Middle frontal gyrus (tissue), 1 donor: ENCODE results near the gene CPO.

Experiments
- DNase-seq: peaks from one replicate; pipeline ENCODE4 v3.0.0-alpha.2; 2015; ENCODE audit warnings: low spot score; ENCODE audit errors: extremely low spot score

The CPO gene

DNA sequence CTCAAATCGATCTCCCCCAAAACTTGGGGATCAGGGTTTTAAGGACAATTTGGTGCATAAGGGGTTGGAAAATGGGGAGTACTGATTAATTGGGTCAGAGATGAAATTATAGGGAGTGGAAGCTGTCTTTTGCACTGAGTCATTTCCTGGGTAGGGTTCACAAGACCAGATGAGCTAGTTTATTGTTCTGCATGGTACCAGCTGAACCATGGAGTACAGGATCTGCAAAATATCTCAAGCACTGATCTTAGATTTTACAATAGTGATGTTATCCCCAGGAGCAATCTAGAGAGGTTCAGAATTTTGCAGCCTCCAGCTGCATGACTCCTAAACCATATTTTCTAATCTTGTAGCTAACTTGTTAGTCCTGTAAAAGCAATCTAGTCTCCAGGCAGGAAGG lies 73.1 kb downstream of the CPO start:
- no peak for DNase-seq

- no peak for DNase-seq
Measured at GRCh38 chr2:207014424-207014823, 75.1 kb downstream of the CPO start.

DNA sequence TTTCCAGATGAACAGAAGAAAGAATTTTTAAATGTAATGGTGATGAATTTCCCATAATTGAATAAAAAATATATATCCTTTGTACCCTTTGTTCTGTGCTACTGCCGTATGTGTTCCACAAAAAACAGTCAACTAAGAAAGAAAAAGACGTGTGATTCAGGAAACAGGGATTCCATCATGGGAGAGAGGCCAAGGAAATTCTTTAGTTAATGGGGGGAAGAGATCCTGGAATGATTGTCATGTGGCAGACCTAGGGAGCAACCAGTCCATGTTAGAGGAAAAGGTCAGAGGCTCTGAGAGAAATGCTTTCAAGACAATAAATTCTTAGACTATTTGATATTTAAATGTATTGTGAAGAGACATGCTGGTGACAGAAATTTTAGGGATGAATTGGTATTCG lies 76.6 kb downstream of the CPO start:
- no peak for DNase-seq
